Measurements from ENCODE around the gene PLAU.
"Not testable (repeated sequence)": the region's sequence is repeated elsewhere in the genome, so short reads cannot be mapped to it uniquely, and the experiment has no call there.

The PLAU gene

GRCh38 chr10:73876971-73877370 lies 34.0 kb upstream of the PLAU start:
- DNase-seq (ENCODE audit: low read depth, low spot score): no peak

- no peak for DNase-seq (ENCODE audit: low read depth, low spot score)
These were observed 33.3 kb upstream of the PLAU start for GRCh38 chr10:73877533-73878160.

DNA sequence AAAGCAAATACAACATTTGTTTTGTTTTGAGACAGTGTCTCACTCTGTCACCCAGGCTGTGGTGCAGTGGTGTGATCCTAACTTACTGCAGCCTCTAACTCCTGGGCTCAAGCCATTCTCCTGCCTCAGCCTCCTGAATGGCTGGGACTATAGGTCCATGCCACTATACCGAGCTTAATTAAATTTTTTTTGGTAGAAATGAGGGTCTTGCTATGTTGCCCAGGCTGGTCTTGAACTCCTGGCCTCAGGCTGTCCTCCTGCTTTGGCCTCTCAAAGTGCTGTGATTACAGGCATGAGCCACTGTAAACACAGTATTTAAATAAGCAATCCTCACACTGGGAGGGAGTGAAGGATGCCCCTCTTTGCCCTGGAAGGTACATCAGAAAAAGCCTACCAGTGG lies 32.6 kb upstream of the PLAU start:
- DNase-seq (ENCODE audit: low read depth, low spot score): no peak

GRCh38 chr10:73879296-73880173 lies 31.4 kb upstream of the PLAU start:
- DNase-seq (ENCODE audit: low read depth, low spot score): peak; percentile 85

DNA sequence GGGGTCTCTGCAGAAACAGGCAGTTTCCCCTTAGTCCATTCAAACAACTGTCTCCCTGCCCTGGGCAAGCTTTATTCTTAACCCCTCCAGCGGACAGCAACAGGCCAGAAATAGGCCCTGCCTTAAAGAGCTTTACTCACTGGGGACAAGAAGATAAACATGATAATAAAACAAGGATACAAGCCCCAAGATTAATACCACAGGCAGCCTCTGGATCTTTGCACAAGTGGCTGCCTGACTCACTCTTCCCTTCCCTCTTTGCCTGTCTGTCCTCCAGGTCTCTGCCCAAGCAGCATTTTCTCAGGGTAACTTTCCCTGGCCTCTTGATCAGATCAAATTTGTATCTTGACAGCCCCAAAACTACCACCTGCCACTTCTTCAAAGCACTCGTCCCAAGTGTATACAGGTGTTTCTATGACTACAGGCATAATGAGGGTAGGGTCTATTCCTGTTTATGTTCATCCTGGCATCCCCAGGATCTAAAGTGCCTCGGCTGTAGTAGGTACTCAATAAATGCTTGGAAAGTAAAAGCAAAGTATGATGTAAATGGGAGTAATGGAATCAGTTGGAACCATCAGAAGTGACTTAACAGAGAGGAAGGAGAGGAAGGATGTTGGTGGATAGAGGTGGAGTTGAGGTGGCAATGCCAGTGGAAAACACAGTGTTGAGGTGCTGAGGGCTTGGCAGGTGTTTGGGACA lies 29.6 kb upstream of the PLAU start:
- DNase-seq (ENCODE audit: low read depth, low spot score): no peak

GRCh38 chr10:73884017-73884416 lies 26.9 kb upstream of the PLAU start:
- no peak for DNase-seq (ENCODE audit: low read depth, low spot score)

DNA sequence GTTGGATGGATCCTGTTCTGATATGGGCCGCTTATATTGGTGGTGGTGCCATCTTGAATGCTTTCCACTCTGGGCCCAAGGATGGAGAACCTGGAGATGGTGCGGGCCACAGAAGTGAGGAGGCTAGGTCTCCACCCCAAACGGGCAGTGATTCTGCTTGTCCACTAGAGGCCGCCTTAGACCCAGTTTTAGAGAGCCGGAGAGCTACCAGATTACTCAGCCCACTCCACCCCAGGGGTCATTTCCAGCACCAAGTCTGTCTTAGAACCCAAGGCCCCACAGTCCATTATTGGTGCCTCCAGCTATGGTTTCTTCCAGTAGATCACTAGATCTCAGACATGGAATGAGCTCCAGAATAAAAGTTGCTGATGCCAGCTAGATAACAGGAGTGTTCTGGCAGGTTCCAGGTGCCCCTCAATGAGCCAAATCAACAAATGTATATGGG lies 24.8 kb upstream of the PLAU start:
- DNase-seq (ENCODE audit: low read depth, low spot score): peak; percentile 37

- no peak for DNase-seq (ENCODE audit: low read depth, low spot score)
These were observed 24.2 kb upstream of the PLAU start for GRCh38 chr10:73886661-73887293.

DNA sequence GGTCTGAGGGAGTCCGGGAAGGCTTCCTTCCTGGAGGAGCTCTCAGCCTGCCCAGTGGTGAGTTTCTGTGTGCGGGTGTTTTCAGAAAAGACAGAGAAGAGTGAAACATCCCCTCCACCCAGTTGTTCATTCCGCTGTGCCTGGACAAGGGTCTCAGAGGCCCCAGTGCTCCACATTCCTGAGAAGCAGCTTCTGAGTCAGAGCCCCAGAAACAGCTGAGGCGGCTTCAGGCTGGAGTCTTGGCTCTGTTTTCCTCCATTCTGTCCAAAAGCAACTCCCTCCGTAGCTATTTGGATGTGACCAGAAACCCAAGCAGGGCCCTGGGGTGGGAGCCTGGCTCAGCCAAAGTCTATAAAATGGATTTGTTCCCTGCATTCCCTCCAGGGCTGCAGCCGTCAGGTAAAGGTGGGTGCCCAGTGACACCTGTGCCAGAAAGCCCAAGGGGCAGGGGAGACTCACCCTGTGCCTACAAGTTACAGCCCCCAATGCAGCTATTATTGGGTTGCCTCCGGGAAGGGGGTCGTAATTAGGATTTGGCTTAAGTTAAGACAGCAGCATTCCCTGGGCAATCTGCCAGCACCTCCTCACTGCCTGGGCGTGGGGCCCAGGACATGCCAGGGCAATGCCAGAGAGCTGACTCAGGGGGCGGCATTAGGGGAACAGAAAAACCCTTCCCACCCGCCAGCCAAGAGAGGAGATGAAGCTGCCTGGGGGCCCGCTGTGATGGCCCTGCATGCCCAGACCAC lies 23.5 kb upstream of the PLAU start:
- no peak for DNase-seq (ENCODE audit: low read depth, low spot score)

GRCh38 chr10:73888514-73888913 lies 22.4 kb upstream of the PLAU start:
- no peak for DNase-seq (ENCODE audit: low read depth, low spot score)

- DNase-seq (ENCODE audit: low read depth, low spot score): no peak
These were observed 21.9 kb upstream of the PLAU start for GRCh38 chr10:73889014-73889413.

- DNase-seq (ENCODE audit: low read depth, low spot score): not testable (repeated sequence)
These were observed 21.5 kb upstream of the PLAU start for GRCh38 chr10:73889416-73889815.

DNA sequence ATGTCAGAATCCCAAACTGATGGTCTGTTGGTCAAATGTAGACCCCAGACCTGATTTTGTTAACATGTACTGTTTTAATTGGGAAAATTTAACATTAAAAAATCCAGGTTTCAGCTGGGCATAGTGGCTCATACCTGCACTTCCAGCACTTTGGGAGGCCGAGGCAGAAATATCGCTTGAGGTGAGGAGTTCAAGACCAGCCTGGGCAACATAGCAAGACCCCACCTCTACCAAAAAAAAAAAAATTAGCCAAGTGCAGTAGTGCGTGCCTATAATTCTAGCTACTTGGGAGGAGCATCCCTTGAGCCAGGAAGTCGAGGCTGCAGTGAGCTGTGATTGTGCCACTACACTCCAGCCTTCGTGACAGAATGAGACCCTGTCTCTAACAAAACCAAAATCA lies 20.7 kb upstream of the PLAU start:
- no peak for DNase-seq (ENCODE audit: low read depth, low spot score)

GRCh38 chr10:73890830-73891229 lies 20.1 kb upstream of the PLAU start:
- DNase-seq (ENCODE audit: low read depth, low spot score): not testable (repeated sequence)

DNA sequence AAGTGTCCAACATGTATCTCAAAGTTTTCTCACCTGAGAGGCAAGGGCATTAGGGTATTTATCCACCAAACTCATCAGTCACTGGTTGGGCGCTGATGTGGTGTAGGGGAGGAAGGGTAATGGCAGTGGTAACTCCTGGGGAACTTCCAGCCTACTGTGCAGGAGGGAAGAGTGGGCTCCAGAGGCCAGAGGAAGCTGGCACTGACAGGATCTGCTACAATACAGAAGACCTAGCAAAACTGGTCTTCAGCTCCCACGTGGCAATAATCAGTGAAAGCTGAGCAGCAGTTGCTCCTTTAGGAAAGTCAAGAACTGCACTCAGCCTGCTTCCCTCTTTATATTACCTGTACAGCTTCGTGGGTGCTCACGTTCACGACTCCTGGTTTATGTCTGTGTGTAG lies 19.4 kb upstream of the PLAU start:
- no peak for DNase-seq (ENCODE audit: low read depth, low spot score)

DNA sequence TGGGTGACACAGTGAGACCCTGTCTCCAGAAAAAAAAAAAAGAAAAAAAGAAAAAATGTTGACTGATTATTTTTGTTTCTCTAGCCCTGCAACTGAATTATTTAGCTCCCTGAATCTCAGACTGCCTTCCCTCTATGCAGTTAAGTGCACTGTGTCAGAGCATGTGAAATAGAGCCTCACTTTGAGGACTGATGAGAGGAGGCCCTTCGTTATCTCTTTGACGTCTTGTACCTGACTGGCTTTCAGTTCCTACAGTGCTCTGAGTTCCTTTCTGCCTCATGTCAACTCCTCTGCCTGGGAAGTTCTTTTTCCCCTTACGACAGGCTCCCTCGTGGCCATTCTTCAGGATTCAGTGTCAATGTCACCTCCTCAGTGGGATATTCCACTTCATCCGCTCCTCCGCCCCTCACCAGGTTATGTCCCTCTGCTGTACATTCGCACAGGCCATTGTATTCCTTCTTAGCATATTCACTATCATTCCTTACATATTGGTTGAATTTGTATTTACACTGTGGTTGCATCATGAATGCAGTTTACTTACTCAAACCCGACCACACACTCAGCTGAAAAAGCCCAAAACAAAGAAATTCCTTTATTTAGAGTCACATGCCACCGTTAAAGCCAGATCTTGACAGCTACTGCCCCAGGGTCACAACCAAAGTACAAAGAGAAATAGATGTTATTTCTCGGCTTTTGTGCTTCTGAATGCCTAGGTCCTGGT lies 18.5 kb upstream of the PLAU start:
- no peak for DNase-seq (ENCODE audit: low read depth, low spot score)

- DNase-seq (ENCODE audit: low read depth, low spot score): no peak
These were observed 17.5 kb upstream of the PLAU start for GRCh38 chr10:73893426-73893825.

DNA sequence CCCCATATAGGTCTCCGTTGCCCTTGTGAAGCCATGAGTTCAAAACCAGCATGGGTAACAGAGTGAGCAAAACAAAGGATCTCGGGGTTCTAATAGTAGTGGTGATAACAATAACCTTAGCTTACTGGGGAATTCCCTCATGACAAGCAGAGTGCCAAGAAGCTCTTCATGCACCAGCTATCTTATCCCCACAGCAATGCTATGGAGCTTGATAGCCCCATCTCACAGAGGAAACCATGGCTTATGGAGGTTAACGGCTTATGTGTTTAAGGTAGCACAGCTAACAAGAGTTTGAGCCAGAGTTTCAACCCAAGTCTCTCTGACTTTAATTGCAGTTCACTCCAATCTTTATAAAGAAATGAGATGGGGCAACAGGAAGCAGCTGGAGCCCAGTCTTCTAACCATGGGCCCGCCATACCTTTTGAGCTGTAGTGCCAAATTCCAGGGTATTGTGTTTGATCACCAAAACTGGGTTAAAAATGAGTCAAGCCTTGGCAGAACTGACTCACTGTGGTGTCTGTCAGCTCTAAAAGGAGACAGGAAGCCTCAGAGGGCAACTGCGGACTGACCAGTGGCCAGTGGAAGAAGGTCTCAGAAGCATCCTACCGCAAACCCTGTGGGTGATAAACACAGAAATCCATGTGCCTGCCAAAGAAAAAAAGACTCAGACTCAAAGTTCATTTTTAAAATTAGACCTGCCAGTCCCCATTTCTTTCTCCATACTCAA lies 16.5 kb upstream of the PLAU start:
- DNase-seq (ENCODE audit: low read depth, low spot score): no peak

DNA sequence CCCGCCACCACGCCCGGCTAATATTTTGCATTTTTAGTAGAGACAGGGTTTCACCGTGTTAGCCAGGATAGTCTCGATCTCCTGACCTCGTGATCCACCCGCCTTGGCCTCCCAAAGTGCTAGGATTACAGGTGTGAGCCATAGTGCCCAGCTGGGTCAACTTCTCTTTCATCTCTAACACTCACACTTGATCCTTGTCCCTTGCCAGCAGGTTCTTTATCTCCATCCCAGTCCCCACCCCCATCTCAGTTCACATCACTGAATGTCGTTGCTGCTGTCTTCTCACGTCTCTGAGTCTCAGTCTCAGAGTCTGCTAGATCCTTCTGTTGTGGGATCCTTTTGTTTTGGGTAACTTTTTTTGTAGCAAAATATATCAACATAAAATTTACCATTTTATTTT lies 15.6 kb upstream of the PLAU start:
- not testable (repeated sequence) for DNase-seq (ENCODE audit: low read depth, low spot score)

GRCh38 chr10:73897693-73898092 lies 13.2 kb upstream of the PLAU start:
- no peak for DNase-seq (ENCODE audit: low read depth, low spot score)

All from activated naive CD8-positive, alpha-beta T cell treated with anti-CD3 and anti-CD28 coated beads, Interleukin-2, amount 50 U/mL, for 16 hours (primary cell).